ENCODE results near the gene CMTM7. TPM values are rescaled to one million over a fixed set of nuclear protein-coding genes. Genes with fewer than 3 reads are reported as not detected.
A peak's percentile ranks its signal among the peaks of the same experiment; 100 is the strongest.

Gene CMTM7
- total and polyA plus RNA-seq, 2 of the 13 experiments (the other 11 are each of a cell fraction or from before 2014, with no cell fraction given): 20.9 to 21.4 TPM

GRCh38 chr3:32401556-32402081, 10.0 kb downstream of the CMTM7 start (continued):
- no peak for TF ChIP-seq ZNF512B (CRISPR knock-in tag; IDR thresholded peaks at IDR 0.05; ENCODE audit: borderline replicate concordance)
- no peak for TF ChIP-seq NFIB (CRISPR knock-in tag; IDR thresholded peaks at IDR 0.05; ENCODE audit: borderline replicate concordance)
- TF ChIP-seq ZNF256 (CRISPR knock-in tag; conservative IDR thresholded peaks at IDR 0.05): no peak
- TF ChIP-seq ERF (CRISPR knock-in tag; IDR thresholded peaks at IDR 0.05): 0 out of 2 replicates have a peak, but pooled peaks have one; percentile 44
- TF ChIP-seq ZNF550 (CRISPR knock-in tag; IDR thresholded peaks at IDR 0.05; ENCODE audit: borderline replicate concordance): no peak; the same call in 1 of the 2 replicates
- TF ChIP-seq TBL1XR1 (IDR thresholded peaks at IDR 0.05; ENCODE audit: borderline replicate concordance, low read length, partially characterized antibody): no peak
- TF ChIP-seq DR1 (CRISPR knock-in tag; IDR thresholded peaks at IDR 0.05): 0 out of 2 replicates have a peak, but pooled peaks have one; percentile 27
- no peak for TF ChIP-seq DZIP1 (CRISPR knock-in tag; IDR thresholded peaks at IDR 0.05)
- no peak for TF ChIP-seq PRMT3 (CRISPR knock-in tag; IDR thresholded peaks at IDR 0.05; ENCODE audit: borderline replicate concordance, low read depth)
- no peak for TF ChIP-seq AHDC1 (CRISPR knock-in tag; IDR thresholded peaks at IDR 0.05; ENCODE audit: borderline replicate concordance)
- TF ChIP-seq HDAC2 (CRISPR knock-in tag; IDR thresholded peaks at IDR 0.05): 0 out of 2 replicates have a peak, but pooled peaks have one; percentile 41
- no peak for TF ChIP-seq HNRNPH1 (optimal IDR thresholded peaks at IDR 0.05; ENCODE audit: low read depth, low read length)
- no peak for TF ChIP-seq ZBTB37 (CRISPR knock-in tag; IDR thresholded peaks at IDR 0.05)
- TF ChIP-seq ZNF788 (CRISPR knock-in tag; IDR thresholded peaks at IDR 0.05; ENCODE audit: borderline replicate concordance): peak; percentile 60; the same call in 1 of the 2 replicates
- no peak for TF ChIP-seq ZNF713 (CRISPR knock-in tag; IDR thresholded peaks at IDR 0.05)
- peak; percentile 62; the same call in 1 of the 2 replicates for TF ChIP-seq ZNF331 (CRISPR knock-in tag; IDR thresholded peaks at IDR 0.05)
- no peak for TF ChIP-seq NFE2L2 (IDR thresholded peaks at IDR 0.05; ENCODE audit: low read length)
